ENCODE measurements around the gene SYT15.

- TF ChIP-seq POLR2A (IDR thresholded peaks at IDR 0.05) (no peak), CTCF (IDR thresholded peaks at IDR 0.05) (no peak)
Observed at GRCh38 chr10:46558392-46559185, 20.3 kb upstream of the SYT15 start.

All from testis (tissue), 2 donors.